Measurements from ENCODE around the gene HSPA4. TPM values are rescaled to one million over a fixed set of nuclear protein-coding genes. Genes with fewer than 3 reads are reported as not detected.

HSPA4 gene
- total and polyA plus RNA-seq, 2 experiments from 2014 or later: 340 to 343 TPM

DNA sequence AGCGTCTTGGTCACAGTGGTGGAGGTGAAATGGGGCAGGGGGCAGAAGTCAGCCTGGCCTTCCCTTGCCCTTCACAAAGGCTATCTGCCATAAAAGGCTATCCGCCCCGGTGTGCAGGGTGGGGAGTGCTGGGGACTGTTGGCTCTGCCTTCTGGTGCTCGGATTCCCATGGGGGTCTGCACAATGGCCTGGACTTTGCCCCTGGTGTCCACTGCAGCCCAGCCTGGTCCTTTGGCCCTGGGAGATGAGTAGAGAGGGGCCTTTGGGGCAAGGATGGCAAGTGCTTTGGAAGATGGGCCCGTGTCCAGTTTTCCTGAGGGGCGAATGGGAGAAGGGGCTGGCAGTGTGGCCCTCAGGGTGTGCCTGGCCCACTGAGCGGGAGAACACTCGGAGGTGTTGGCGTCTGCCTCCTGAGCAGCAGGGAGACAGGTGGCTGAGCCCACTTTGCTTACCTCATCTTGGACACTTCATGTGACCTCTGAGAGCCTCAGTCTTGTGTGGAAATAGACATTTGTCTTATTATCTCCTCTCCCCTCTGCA is 69.9 kb downstream of the HSPA4 start:
- Histone ChIP-seq H3K4me2 (no peak overlapping the region), H3K36me3 (ENCODE audit: insufficient read depth) (no peaks in the 10 kb centered on the region), H4K20me1 (replicated peaks; ENCODE audit: insufficient read depth) (no peaks in the 10 kb centered on the region), H2AFZ (no peak overlapping the region), H3K4me3 (no peak overlapping the region), H3K9me2 (ENCODE audit: insufficient read depth) (no peaks in the 10 kb centered on the region), H3F3A (replicated peaks; ENCODE audit: low read depth) (no peaks in the 10 kb centered on the region), H3K79me2 (replicated peaks; ENCODE audit: insufficient read depth) (no peaks in the 10 kb centered on the region), H3K27me3 (ENCODE audit: insufficient read depth) (no peaks in the 10 kb centered on the region), H3K4me1 (ENCODE audit: insufficient read depth) (no peaks in the 10 kb centered on the region), H3K27ac (ENCODE audit: low read depth) (no peak overlapping the region)
- H3K27me3 Mint-ChIP-seq (ENCODE audit: insufficient read depth, low read depth, poor library complexity): no peaks in the 10 kb centered on the region
- no peak for TF ChIP-seq EZH2 (IDR thresholded peaks at IDR 0.05; ENCODE audit: low read depth, unreplicated experiment)
- TF ChIP-seq, protein P1, sequence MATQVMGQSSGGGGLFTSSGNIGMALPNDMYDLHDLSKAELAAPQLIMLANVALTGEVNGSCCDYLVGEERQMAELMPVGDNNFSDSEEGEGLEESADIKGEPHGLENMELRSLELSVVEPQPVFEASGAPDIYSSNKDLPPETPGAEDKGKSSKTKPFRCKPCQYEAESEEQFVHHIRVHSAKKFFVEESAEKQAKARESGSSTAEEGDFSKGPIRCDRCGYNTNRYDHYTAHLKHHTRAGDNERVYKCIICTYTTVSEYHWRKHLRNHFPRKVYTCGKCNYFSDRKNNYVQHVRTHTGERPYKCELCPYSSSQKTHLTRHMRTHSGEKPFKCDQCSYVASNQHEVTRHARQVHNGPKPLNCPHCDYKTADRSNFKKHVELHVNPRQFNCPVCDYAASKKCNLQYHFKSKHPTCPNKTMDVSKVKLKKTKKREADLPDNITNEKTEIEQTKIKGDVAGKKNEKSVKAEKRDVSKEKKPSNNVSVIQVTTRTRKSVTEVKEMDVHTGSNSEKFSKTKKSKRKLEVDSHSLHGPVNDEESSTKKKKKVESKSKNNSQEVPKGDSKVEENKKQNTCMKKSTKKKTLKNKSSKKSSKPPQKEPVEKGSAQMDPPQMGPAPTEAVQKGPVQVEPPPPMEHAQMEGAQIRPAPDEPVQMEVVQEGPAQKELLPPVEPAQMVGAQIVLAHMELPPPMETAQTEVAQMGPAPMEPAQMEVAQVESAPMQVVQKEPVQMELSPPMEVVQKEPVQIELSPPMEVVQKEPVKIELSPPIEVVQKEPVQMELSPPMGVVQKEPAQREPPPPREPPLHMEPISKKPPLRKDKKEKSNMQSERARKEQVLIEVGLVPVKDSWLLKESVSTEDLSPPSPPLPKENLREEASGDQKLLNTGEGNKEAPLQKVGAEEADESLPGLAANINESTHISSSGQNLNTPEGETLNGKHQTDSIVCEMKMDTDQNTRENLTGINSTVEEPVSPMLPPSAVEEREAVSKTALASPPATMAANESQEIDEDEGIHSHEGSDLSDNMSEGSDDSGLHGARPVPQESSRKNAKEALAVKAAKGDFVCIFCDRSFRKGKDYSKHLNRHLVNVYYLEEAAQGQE (IDR thresholded peaks at IDR 0.05; ENCODE audit: unreplicated experiment): no peak
- TF ChIP-seq, protein P2, sequence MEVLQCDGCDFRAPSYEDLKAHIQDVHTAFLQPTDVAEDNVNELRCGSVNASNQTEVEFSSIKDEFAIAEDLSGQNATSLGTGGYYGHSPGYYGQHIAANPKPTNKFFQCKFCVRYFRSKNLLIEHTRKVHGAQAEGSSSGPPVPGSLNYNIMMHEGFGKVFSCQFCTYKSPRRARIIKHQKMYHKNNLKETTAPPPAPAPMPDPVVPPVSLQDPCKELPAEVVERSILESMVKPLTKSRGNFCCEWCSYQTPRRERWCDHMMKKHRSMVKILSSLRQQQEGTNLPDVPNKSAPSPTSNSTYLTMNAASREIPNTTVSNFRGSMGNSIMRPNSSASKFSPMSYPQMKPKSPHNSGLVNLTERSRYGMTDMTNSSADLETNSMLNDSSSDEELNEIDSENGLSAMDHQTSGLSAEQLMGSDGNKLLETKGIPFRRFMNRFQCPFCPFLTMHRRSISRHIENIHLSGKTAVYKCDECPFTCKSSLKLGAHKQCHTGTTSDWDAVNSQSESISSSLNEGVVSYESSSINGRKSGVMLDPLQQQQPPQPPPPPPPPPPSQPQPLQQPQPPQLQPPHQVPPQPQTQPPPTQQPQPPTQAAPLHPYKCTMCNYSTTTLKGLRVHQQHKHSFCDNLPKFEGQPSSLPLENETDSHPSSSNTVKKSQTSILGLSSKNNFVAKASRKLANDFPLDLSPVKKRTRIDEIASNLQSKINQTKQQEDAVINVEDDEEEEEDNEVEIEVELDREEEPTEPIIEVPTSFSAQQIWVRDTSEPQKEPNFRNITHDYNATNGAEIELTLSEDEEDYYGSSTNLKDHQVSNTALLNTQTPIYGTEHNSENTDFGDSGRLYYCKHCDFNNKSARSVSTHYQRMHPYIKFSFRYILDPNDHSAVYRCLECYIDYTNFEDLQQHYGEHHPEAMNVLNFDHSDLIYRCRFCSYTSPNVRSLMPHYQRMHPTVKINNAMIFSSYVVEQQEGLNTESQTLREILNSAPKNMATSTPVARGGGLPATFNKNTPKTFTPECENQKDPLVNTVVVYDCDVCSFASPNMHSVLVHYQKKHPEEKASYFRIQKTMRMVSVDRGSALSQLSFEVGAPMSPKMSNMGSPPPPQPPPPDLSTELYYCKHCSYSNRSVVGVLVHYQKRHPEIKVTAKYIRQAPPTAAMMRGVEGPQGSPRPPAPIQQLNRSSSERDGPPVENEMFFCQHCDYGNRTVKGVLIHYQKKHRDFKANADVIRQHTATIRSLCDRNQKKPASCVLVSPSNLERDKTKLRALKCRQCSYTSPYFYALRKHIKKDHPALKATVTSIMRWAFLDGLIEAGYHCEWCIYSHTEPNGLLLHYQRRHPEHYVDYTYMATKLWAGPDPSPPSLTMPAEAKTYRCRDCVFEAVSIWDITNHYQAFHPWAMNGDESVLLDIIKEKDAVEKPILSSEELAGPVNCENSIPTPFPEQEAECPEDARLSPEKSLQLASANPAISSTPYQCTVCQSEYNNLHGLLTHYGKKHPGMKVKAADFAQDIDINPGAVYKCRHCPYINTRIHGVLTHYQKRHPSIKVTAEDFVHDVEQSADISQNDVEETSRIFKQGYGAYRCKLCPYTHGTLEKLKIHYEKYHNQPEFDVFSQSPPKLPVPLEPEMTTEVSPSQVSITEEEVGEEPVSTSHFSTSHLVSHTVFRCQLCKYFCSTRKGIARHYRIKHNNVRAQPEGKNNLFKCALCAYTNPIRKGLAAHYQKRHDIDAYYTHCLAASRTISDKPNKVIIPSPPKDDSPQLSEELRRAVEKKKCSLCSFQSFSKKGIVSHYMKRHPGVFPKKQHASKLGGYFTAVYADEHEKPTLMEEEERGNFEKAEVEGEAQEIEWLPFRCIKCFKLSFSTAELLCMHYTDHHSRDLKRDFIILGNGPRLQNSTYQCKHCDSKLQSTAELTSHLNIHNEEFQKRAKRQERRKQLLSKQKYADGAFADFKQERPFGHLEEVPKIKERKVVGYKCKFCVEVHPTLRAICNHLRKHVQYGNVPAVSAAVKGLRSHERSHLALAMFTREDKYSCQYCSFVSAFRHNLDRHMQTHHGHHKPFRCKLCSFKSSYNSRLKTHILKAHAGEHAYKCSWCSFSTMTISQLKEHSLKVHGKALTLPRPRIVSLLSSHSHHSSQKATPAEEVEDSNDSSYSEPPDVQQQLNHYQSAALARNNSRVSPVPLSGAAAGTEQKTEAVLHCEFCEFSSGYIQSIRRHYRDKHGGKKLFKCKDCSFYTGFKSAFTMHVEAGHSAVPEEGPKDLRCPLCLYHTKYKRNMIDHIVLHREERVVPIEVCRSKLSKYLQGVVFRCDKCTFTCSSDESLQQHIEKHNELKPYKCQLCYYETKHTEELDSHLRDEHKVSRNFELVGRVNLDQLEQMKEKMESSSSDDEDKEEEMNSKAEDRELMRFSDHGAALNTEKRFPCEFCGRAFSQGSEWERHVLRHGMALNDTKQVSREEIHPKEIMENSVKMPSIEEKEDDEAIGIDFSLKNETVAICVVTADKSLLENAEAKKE (CRISPR knock-in tag; IDR thresholded peaks at IDR 0.05): no peak
- H3K4me3 Mint-ChIP-seq: no peak overlapping the region
- no peak overlapping the region for H3K27ac Mint-ChIP-seq
- no peaks in the 10 kb centered on the region; the same call in 1 of the 3 replicates for H3K4me1 Mint-ChIP-seq
- ATAC-seq (no peak), DNase-seq (ENCODE audit: low spot score) (no peak)
- no peaks in the 10 kb centered on the region for H3K36me3 Mint-ChIP-seq (ENCODE audit: low read depth)
- H3K9me3 Mint-ChIP-seq: no peaks in the 10 kb centered on the region; the same call in 2 of the 3 replicates
